SU-DHL-6 (cell line): ENCODE measurements around the gene SPN.

Experiments used
- H2AFZ ChIP-seq: fragments of 200-600 bp; sonication (generic); 2 replicates; pipeline ENCODE4 v1.6.1; 2014; ENCODE audit warnings: low read depth, mild to moderate bottlenecking, moderate library complexity, mixed read lengths, antibody characterized with exemption, low read length; ENCODE audit not compliant: severe bottlenecking
- H3F3A ChIP-seq: fragments of 200-600 bp; shearing (Covaris generic); 2 replicates; pipeline ENCODE4 v1.6.0; 2016; ENCODE audit warnings: antibody characterized with exemption, mild to moderate bottlenecking; ENCODE audit not compliant: insufficient read depth
- H3K27ac ChIP-seq: fragments of 200-600 bp; sonication (generic); 2 replicates; pipeline ENCODE4 v1.5.1; 2016; ENCODE audit warnings: low read depth, mild to moderate bottlenecking, low read length, moderate library complexity, mixed read lengths
- H3K27me3 ChIP-seq: fragments of 200-600 bp; sonication (generic), shearing (Covaris generic); 2 replicates; pipeline ENCODE4 v1.6.0; 2014; ENCODE audit warnings: mild to moderate bottlenecking, low read length
- H3K36me3 ChIP-seq: fragments of 200-600 bp; sonication (generic); 2 replicates; pipeline ENCODE4 v1.6.1; 2014; ENCODE audit warnings: mild to moderate bottlenecking, low read length, mixed read lengths
- H3K4me2 ChIP-seq: fragments of 300-600, 200-600 bp; shearing (Covaris generic), sonication (generic); 2 replicates; pipeline ENCODE4 v1.6.0; 2014; ENCODE audit warnings: low read length, low read depth, mild to moderate bottlenecking; ENCODE audit not compliant: poor library complexity, severe bottlenecking
- H3K4me3 ChIP-seq: fragments of 200-600 bp; sonication (generic); 2 replicates; pipeline ENCODE4 v1.5.1; 2014; ENCODE audit warnings: antibody characterized with exemption, low read length, mild to moderate bottlenecking, mixed read lengths; ENCODE audit not compliant: insufficient read depth, poor library complexity, severe bottlenecking
- H3K79me2 ChIP-seq: fragments of 200-600 bp; sonication (generic); 2 replicates; pipeline ENCODE4 v1.6.1; 2014; ENCODE audit warnings: mild to moderate bottlenecking, low read length, moderate library complexity; ENCODE audit not compliant: insufficient read depth
- H3K9ac ChIP-seq: fragments of 200-600 bp; sonication (generic); 2 replicates; pipeline ENCODE4 v1.7.0; 2014; ENCODE audit warnings: mild to moderate bottlenecking, low read length
- H3K9me2 ChIP-seq: fragments of 200-600 bp; sonication (generic); replicated peaks from 2 replicates; pipeline ENCODE4 v1.6.1; 2014; ENCODE audit warnings: low read length; ENCODE audit not compliant: insufficient read depth
- H3K9me3 ChIP-seq: fragments of 200-600 bp; sonication (generic); 2 replicates; pipeline ENCODE4 v1.6.1; 2014; ENCODE audit warnings: low read length, mixed read lengths; ENCODE audit not compliant: insufficient read depth
- H4K20me1 ChIP-seq: fragments of 200-600 bp; sonication (generic); 2 replicates; pipeline ENCODE4 v1.6.1; 2014; ENCODE audit warnings: low read depth, mild to moderate bottlenecking, antibody characterized with exemption, low read length, moderate library complexity, mixed read lengths
- EZH2phosphoT487 ChIP-seq: fragments of 200-600 bp; sonication (generic), shearing (Covaris generic); conservative IDR thresholded peaks from 2 replicates; pipeline ENCODE4 v1.6.1; 2018; ENCODE audit warnings: mild to moderate bottlenecking, antibody characterized with exemption, low read length, moderate library complexity, mixed read lengths
- TF ChIP-seq, protein P1 (sequence below): fragments of 200-600 bp; sonication (generic); IDR thresholded peaks from one replicate; pipeline ENCODE4 v1.5.1; 2017; ENCODE audit warnings: antibody characterized with exemption, mild to moderate bottlenecking, low read length, moderate library complexity; ENCODE audit not compliant: insufficient read depth, poor library complexity, severe bottlenecking

Gene SPN

GRCh38 chr16:29700253-29700987 is 37.4 kb downstream of the SPN start:
- Histone ChIP-seq H3F3A (no peaks in the 10 kb centered on the region), H3K79me2 (no peaks in the 10 kb centered on the region), H3K4me2 (peak overlapping the region; percentile 31), H3K9ac (no peak overlapping the region), H2AFZ (no peak overlapping the region), H3K36me3 (no peaks in the 10 kb centered on the region), H4K20me1 (no peaks in the 10 kb centered on the region), H3K4me3 (no peak overlapping the region), H3K27me3 (no peaks in the 10 kb centered on the region), H3K9me3 (no peaks in the 10 kb centered on the region), H3K27ac (no peak overlapping the region), H3K9me2 (no peaks in the 10 kb centered on the region)
- TF ChIP-seq, protein P1, sequence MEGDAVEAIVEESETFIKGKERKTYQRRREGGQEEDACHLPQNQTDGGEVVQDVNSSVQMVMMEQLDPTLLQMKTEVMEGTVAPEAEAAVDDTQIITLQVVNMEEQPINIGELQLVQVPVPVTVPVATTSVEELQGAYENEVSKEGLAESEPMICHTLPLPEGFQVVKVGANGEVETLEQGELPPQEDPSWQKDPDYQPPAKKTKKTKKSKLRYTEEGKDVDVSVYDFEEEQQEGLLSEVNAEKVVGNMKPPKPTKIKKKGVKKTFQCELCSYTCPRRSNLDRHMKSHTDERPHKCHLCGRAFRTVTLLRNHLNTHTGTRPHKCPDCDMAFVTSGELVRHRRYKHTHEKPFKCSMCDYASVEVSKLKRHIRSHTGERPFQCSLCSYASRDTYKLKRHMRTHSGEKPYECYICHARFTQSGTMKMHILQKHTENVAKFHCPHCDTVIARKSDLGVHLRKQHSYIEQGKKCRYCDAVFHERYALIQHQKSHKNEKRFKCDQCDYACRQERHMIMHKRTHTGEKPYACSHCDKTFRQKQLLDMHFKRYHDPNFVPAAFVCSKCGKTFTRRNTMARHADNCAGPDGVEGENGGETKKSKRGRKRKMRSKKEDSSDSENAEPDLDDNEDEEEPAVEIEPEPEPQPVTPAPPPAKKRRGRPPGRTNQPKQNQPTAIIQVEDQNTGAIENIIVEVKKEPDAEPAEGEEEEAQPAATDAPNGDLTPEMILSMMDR = peak; percentile 48
- TF ChIP-seq EZH2phosphoT487 = no peak

GRCh38 chr16:29701214-29701555 is 38.1 kb downstream of the SPN start:
- H3K9me3 ChIP-seq = no peaks in the 10 kb centered on the region
- no peak overlapping the region for H3K9ac ChIP-seq
- H3K4me3 ChIP-seq = no peak overlapping the region
- H3K79me2 ChIP-seq = no peaks in the 10 kb centered on the region
- no peaks in the 10 kb centered on the region for H3K27me3 ChIP-seq
- TF ChIP-seq, protein P1 = no peak
- TF ChIP-seq EZH2phosphoT487 = no peak
- H3K4me2 ChIP-seq = peak overlapping the region; percentile 32
- H2AFZ ChIP-seq = no peak overlapping the region
- H3K9me2 ChIP-seq = no peaks in the 10 kb centered on the region
- H3K27ac ChIP-seq = peak overlapping the region; percentile 51; the same call in 1 of the 2 replicates
- H4K20me1 ChIP-seq = no peaks in the 10 kb centered on the region
- H3F3A ChIP-seq = no peaks in the 10 kb centered on the region
- H3K36me3 ChIP-seq = no peaks in the 10 kb centered on the region

- H3K9ac ChIP-seq = no peak overlapping the region
- H2AFZ ChIP-seq = no peak overlapping the region
- H3K27ac ChIP-seq = peak overlapping the region; percentile 51
- H3K9me3 ChIP-seq = no peaks in the 10 kb centered on the region
- H3K36me3 ChIP-seq = no peaks in the 10 kb centered on the region
- H3K79me2 ChIP-seq = no peaks in the 10 kb centered on the region
- no peaks in the 10 kb centered on the region for H3F3A ChIP-seq
- peak overlapping the region; percentile 32 for H3K4me2 ChIP-seq
- H3K27me3 ChIP-seq = no peaks in the 10 kb centered on the region
- H4K20me1 ChIP-seq = no peaks in the 10 kb centered on the region
- no peak overlapping the region for H3K4me3 ChIP-seq
- TF ChIP-seq, protein P1 = no peak
- no peak for TF ChIP-seq EZH2phosphoT487
- H3K9me2 ChIP-seq = no peaks in the 10 kb centered on the region
These were observed 39.2 kb downstream of the SPN start for GRCh38 chr16:29702269-29702668.
